HEK293 (cell line): Measurements from ENCODE around the gene HERC4.
A peak's percentile ranks its signal among the peaks of the same experiment; 100 is the strongest.

Source experiments
- IKZF3 ChIP-seq: fragments of 450-650 bp; IDR thresholded peaks from 2 replicates; pipeline ENCODE4 v1.5.0; 2018; ENCODE audit warnings: missing biosample characterization, mild to moderate bottlenecking, missing genetic modification characterization, moderate library complexity
- PRDM2 ChIP-seq: fragments of 450-650 bp; formaldehyde crosslinking; IDR thresholded peaks from 2 replicates; pipeline ENCODE4 v1.5.1; 2016; ENCODE audit warnings: missing biosample characterization, missing genetic modification characterization, borderline replicate concordance
- REPIN1 ChIP-seq: fragments of 450-650 bp; formaldehyde crosslinking; IDR thresholded peaks from 2 replicates; pipeline ENCODE4 v1.5.1; 2017; ENCODE audit warnings: missing biosample characterization, missing genetic modification characterization, low read depth
- SALL2 ChIP-seq: fragments of 450-650 bp; formaldehyde crosslinking; IDR thresholded peaks from 2 replicates; pipeline ENCODE4 v1.5.0; 2017; ENCODE audit warnings: missing biosample characterization, mild to moderate bottlenecking, missing genetic modification characterization, borderline replicate concordance
- SP2 ChIP-seq: fragments of 450-650 bp; formaldehyde crosslinking; IDR thresholded peaks from 2 replicates; pipeline ENCODE4 v1.5.1; 2016; ENCODE audit warnings: missing biosample characterization, missing genetic modification characterization
- YY1 ChIP-seq: fragments of 450-650 bp; formaldehyde crosslinking; IDR thresholded peaks from 2 replicates; pipeline ENCODE4 v1.5.1; 2018; ENCODE audit warnings: missing biosample characterization, missing genetic modification characterization
- ZBTB7A ChIP-seq: fragments of 450-650 bp; formaldehyde crosslinking; IDR thresholded peaks from 2 replicates; pipeline ENCODE4 v1.5.1; 2016; ENCODE audit warnings: low read depth, missing biosample characterization, missing genetic modification characterization
- ZFP37 ChIP-seq: fragments of 450-650 bp; formaldehyde crosslinking; IDR thresholded peaks from 2 replicates; pipeline ENCODE4 v1.5.1; 2016; ENCODE audit warnings: missing biosample characterization, missing genetic modification characterization
- ZFP69B ChIP-seq: fragments of 450-650 bp; formaldehyde crosslinking; IDR thresholded peaks from 2 replicates; pipeline ENCODE4 v1.5.1; 2016; ENCODE audit warnings: missing biosample characterization, missing genetic modification characterization
- ZNF10 ChIP-seq: fragments of 450-650 bp; formaldehyde crosslinking; IDR thresholded peaks from 2 replicates; pipeline ENCODE4 v1.5.1; 2017; ENCODE audit warnings: missing biosample characterization, missing genetic modification characterization
- ZNF114 ChIP-seq: fragments of 450-650 bp; formaldehyde crosslinking; IDR thresholded peaks from 2 replicates; pipeline ENCODE4 v1.5.0; 2017; ENCODE audit warnings: missing biosample characterization, missing genetic modification characterization
- ZNF132 ChIP-seq: fragments of 450-650 bp; formaldehyde crosslinking; IDR thresholded peaks from 2 replicates; pipeline ENCODE4 v1.5.1; 2017; ENCODE audit warnings: missing biosample characterization, missing genetic modification characterization, borderline replicate concordance
- ZNF133 ChIP-seq: fragments of 450-650 bp; formaldehyde crosslinking; IDR thresholded peaks from 2 replicates; pipeline ENCODE4 v1.5.1; 2016; ENCODE audit warnings: missing biosample characterization, missing genetic modification characterization
- ZNF157 ChIP-seq: fragments of 450-650 bp; formaldehyde crosslinking; IDR thresholded peaks from 2 replicates; pipeline ENCODE4 v1.5.1; 2016; ENCODE audit warnings: missing biosample characterization, missing genetic modification characterization
- ZNF175 ChIP-seq: fragments of 450-650 bp; formaldehyde crosslinking; IDR thresholded peaks from 2 replicates; pipeline ENCODE4 v1.5.1; 2016; ENCODE audit warnings: missing biosample characterization, missing genetic modification characterization
- ZNF211 ChIP-seq: fragments of 450-650 bp; formaldehyde crosslinking; IDR thresholded peaks from 2 replicates; pipeline ENCODE4 v1.5.1; 2016; ENCODE audit warnings: low read depth, missing biosample characterization, missing genetic modification characterization
- ZNF214 ChIP-seq: fragments of 450-650 bp; formaldehyde crosslinking; IDR thresholded peaks from 2 replicates; pipeline ENCODE4 v1.5.1; 2017; ENCODE audit warnings: missing biosample characterization, mild to moderate bottlenecking, missing genetic modification characterization, borderline replicate concordance
- ZNF280D ChIP-seq: fragments of 450-650 bp; formaldehyde crosslinking; IDR thresholded peaks from 2 replicates; pipeline ENCODE4 v1.5.1; 2016; ENCODE audit warnings: missing biosample characterization, missing genetic modification characterization
- ZNF292 ChIP-seq: fragments of 450-650 bp; formaldehyde crosslinking; IDR thresholded peaks from 2 replicates; pipeline ENCODE4 v1.5.1; 2016; ENCODE audit warnings: low read depth, missing biosample characterization, missing genetic modification characterization, borderline replicate concordance
- ZNF354C ChIP-seq: fragments of 450-650 bp; formaldehyde crosslinking; IDR thresholded peaks from 2 replicates; pipeline ENCODE4 v1.5.1; 2016; ENCODE audit warnings: missing biosample characterization, missing genetic modification characterization, low read depth, borderline replicate concordance
- ZNF366 ChIP-seq: fragments of 450-650 bp; formaldehyde crosslinking; conservative IDR thresholded peaks from 2 replicates; pipeline ENCODE4 v1.5.1; 2016; ENCODE audit warnings: missing biosample characterization, missing genetic modification characterization
- ZNF394 ChIP-seq: fragments of 450-650 bp; formaldehyde crosslinking; IDR thresholded peaks from 2 replicates; pipeline ENCODE4 v1.5.1; 2016; ENCODE audit warnings: missing biosample characterization, missing genetic modification characterization, mild to moderate bottlenecking, moderate library complexity, borderline replicate concordance
- ZNF473 ChIP-seq: fragments of 450-650 bp; formaldehyde crosslinking; IDR thresholded peaks from 2 replicates; pipeline ENCODE4 v1.5.1; 2017; ENCODE audit warnings: missing biosample characterization, missing genetic modification characterization
- ZNF561 ChIP-seq: fragments of 450-650 bp; IDR thresholded peaks from 2 replicates; pipeline ENCODE4 v1.5.1; 2018; ENCODE audit warnings: missing biosample characterization, missing genetic modification characterization, borderline replicate concordance
- ZNF610 ChIP-seq: fragments of 450-650 bp; formaldehyde crosslinking; IDR thresholded peaks from 2 replicates; pipeline ENCODE4 v1.5.1; 2016; ENCODE audit warnings: missing biosample characterization, missing genetic modification characterization, borderline replicate concordance
- ZNF626 ChIP-seq: fragments of 450-650 bp; sonication (Bioruptor Pico); formaldehyde crosslinking; IDR thresholded peaks from 2 replicates; pipeline ENCODE4 v1.5.1; 2018; ENCODE audit warnings: missing biosample characterization, missing genetic modification characterization, inconsistent platforms
- ZNF660 ChIP-seq: fragments of 450-650 bp; IDR thresholded peaks from 2 replicates; pipeline ENCODE4 v1.5.1; 2018; ENCODE audit warnings: missing biosample characterization, mild to moderate bottlenecking, missing genetic modification characterization
- ZNF701 ChIP-seq: fragments of 450-650 bp; formaldehyde crosslinking; IDR thresholded peaks from 2 replicates; pipeline ENCODE4 v1.5.1; 2016; ENCODE audit warnings: missing biosample characterization, missing genetic modification characterization
- ZSCAN16 ChIP-seq: fragments of 450-650 bp; formaldehyde crosslinking; IDR thresholded peaks from 2 replicates; pipeline ENCODE4 v1.5.1; 2016; ENCODE audit warnings: missing biosample characterization, missing genetic modification characterization
- TF ChIP-seq, protein P1 (sequence below): fragments of 450-650 bp; formaldehyde crosslinking; IDR thresholded peaks from 2 replicates; pipeline ENCODE4 v1.5.1; 2017; ENCODE audit warnings: missing biosample characterization, missing genetic modification characterization

HERC4 gene

DNA sequence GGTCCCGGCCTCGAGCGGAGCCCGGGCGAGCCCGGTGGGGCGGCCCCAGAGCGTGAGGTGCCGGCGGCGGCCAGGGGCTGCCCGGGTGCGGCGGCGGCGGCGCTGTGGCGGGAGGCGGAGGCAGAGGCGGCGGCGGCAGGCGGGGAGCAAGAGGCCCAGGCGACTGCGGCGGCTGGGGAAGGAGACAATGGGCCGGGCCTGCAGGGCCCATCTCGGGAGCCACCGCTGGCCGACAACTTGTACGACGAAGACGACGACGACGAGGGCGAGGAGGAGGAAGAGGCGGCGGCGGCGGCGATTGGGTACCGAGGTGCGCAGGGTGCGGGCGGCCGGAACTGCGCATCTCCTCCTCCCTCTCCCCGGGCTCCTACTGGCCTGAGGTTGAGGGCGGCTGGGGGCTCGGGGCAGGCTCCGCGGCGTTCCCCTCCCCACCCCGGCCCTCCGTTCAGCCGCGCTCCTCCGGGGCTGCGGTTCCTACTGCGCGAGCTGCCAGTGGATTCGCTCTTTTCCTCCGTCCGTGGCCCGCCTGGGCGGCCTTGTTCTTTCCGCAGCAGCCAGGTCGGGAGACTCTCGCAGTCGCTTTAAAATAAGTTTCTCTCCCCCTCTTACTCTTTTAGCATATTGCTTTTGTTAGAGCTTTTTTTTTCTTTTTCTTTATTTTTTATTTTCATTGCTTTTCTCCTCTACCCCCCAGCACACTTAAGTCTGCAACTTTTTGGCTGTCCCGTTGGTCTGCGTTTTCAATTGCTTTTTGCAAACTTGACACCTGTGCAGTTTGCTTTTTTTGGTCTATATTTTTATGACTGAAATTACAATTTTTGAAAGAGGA, 190.0 kb downstream of the HERC4 start (continued):
- TF ChIP-seq ZNF626 (tag by site-specific recombination): no peak
- TF ChIP-seq ZNF280D (tag by site-specific recombination): no peak
- TF ChIP-seq IKZF3 (tag by site-specific recombination): no peak
- TF ChIP-seq ZNF211 (tag by site-specific recombination): no peak
- TF ChIP-seq ZNF610 (tag by site-specific recombination): no peak; the same call in 1 of the 2 replicates
- peak; percentile 71; the same call in 1 of the 2 replicates for TF ChIP-seq ZNF561
- TF ChIP-seq ZFP37 (tag by site-specific recombination): peak; percentile 80
- TF ChIP-seq ZNF660 (tag by site-specific recombination): peak; percentile 72; the same call in 1 of the 2 replicates
- TF ChIP-seq SP2 (tag by site-specific recombination): peak; percentile 89
- no peak for TF ChIP-seq ZNF132
- no peak for TF ChIP-seq ZNF10 (tag by site-specific recombination)
- TF ChIP-seq ZNF292: no peak
- TF ChIP-seq ZNF354C: no peak
- no peak for TF ChIP-seq REPIN1 (tag by site-specific recombination)
- no peak for TF ChIP-seq ZNF175 (tag by site-specific recombination)
- TF ChIP-seq ZSCAN16 (tag by site-specific recombination): no peak
- no peak for TF ChIP-seq PRDM2
- peak; percentile 74 for TF ChIP-seq ZFP69B
- TF ChIP-seq ZNF214 (tag by site-specific recombination): no peak
- TF ChIP-seq ZNF394: peak; percentile 12; the same call in 1 of the 2 replicates
- no peak for TF ChIP-seq ZNF157 (tag by site-specific recombination)
- TF ChIP-seq ZNF133: no peak
- no peak for TF ChIP-seq ZNF473 (tag by site-specific recombination)
- TF ChIP-seq, protein P1, sequence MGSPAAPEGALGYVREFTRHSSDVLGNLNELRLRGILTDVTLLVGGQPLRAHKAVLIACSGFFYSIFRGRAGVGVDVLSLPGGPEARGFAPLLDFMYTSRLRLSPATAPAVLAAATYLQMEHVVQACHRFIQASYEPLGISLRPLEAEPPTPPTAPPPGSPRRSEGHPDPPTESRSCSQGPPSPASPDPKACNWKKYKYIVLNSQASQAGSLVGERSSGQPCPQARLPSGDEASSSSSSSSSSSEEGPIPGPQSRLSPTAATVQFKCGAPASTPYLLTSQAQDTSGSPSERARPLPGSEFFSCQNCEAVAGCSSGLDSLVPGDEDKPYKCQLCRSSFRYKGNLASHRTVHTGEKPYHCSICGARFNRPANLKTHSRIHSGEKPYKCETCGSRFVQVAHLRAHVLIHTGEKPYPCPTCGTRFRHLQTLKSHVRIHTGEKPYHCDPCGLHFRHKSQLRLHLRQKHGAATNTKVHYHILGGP (tag by site-specific recombination): no peak
- TF ChIP-seq ZNF701 (tag by site-specific recombination): no peak
- TF ChIP-seq ZNF114 (tag by site-specific recombination): no peak
- TF ChIP-seq ZNF366 (tag by site-specific recombination): peak; percentile 45; the same call in 1 of the 2 replicates
- TF ChIP-seq YY1 (tag by site-specific recombination): no peak; the same call in 1 of the 2 replicates
- no peak for TF ChIP-seq ZBTB7A (tag by site-specific recombination)
- TF ChIP-seq SALL2 (tag by site-specific recombination): no peak
